Neural progenitor cell (in vitro differentiated cells): ENCODE results near the gene PIK3R4.

Experiments
- CTCF ChIP-seq: fragments of 200-600 bp; sonication (generic); IDR thresholded peaks from 2 replicates; pipeline ENCODE4 v1.5.1; 2017; ENCODE audit warnings: antibody characterized with exemption, mild to moderate bottlenecking
- EZH2 ChIP-seq: fragments of 200-600 bp; sonication (generic); IDR thresholded peaks from 2 replicates; pipeline ENCODE4 v1.6.1; 2017; ENCODE audit warnings: antibody characterized with exemption, mild to moderate bottlenecking, moderate library complexity

- TF ChIP-seq CTCF (no peak), EZH2 (no peak)
Observed at GRCh38 chr3:130687327-130687726, 59.3 kb downstream of the PIK3R4 start.
